ENCODE data around the gene C16orf87. TPM values are rescaled to one million over a fixed set of nuclear protein-coding genes. Genes with fewer than 3 reads are reported as not detected.
A peak's percentile ranks its signal among the peaks of the same experiment; 100 is the strongest.

Gene C16orf87
- total and polyA plus RNA-seq, 9 of the 15 experiments (the other 6 are each of a cell fraction or from before 2014, with no cell fraction given) = 7.8 to 16.7 (median 10.5) TPM

DNA sequence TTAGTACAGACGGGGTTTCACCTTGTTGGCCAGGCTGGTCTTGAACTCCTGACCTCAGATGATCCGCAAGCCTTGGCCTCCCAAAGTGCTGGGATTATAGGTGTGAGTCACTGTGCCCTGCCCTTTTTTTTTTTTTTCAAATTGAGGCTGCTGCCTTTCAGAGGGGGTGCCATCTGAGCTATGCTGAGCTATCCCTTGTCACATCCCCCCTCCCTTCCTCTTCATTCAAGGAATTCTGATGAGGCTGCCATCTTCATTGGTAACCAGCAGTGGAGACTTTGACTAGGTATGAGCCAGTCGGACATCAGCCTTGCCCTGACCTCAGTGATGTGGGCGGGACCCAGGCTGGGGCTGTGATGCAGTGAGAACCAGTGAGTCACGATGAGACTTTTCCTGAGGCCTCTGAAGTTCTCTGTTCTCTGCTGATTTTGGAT lies 28.8 kb upstream of the C16orf87 start (continued):
- TF ChIP-seq, protein P1, sequence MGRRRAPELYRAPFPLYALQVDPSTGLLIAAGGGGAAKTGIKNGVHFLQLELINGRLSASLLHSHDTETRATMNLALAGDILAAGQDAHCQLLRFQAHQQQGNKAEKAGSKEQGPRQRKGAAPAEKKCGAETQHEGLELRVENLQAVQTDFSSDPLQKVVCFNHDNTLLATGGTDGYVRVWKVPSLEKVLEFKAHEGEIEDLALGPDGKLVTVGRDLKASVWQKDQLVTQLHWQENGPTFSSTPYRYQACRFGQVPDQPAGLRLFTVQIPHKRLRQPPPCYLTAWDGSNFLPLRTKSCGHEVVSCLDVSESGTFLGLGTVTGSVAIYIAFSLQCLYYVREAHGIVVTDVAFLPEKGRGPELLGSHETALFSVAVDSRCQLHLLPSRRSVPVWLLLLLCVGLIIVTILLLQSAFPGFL (CRISPR knock-in tag; IDR thresholded peaks at IDR 0.05) = no peak
- no peak for TF ChIP-seq SIN3B (IDR thresholded peaks at IDR 0.05; ENCODE audit: low read depth)
- no peak for TF ChIP-seq PML (IDR thresholded peaks at IDR 0.05; ENCODE audit: low read length)
- TF ChIP-seq U2AF2 (optimal IDR thresholded peaks at IDR 0.05; ENCODE audit: low read depth, low read length) = no peak
- TF ChIP-seq, protein P2, sequence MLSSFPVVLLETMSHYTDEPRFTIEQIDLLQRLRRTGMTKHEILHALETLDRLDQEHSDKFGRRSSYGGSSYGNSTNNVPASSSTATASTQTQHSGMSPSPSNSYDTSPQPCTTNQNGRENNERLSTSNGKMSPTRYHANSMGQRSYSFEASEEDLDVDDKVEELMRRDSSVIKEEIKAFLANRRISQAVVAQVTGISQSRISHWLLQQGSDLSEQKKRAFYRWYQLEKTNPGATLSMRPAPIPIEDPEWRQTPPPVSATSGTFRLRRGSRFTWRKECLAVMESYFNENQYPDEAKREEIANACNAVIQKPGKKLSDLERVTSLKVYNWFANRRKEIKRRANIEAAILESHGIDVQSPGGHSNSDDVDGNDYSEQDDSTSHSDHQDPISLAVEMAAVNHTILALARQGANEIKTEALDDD (IDR thresholded peaks at IDR 0.05) = peak; percentile 70; the same call in 1 of the 2 replicates
- TF ChIP-seq, protein P3, sequence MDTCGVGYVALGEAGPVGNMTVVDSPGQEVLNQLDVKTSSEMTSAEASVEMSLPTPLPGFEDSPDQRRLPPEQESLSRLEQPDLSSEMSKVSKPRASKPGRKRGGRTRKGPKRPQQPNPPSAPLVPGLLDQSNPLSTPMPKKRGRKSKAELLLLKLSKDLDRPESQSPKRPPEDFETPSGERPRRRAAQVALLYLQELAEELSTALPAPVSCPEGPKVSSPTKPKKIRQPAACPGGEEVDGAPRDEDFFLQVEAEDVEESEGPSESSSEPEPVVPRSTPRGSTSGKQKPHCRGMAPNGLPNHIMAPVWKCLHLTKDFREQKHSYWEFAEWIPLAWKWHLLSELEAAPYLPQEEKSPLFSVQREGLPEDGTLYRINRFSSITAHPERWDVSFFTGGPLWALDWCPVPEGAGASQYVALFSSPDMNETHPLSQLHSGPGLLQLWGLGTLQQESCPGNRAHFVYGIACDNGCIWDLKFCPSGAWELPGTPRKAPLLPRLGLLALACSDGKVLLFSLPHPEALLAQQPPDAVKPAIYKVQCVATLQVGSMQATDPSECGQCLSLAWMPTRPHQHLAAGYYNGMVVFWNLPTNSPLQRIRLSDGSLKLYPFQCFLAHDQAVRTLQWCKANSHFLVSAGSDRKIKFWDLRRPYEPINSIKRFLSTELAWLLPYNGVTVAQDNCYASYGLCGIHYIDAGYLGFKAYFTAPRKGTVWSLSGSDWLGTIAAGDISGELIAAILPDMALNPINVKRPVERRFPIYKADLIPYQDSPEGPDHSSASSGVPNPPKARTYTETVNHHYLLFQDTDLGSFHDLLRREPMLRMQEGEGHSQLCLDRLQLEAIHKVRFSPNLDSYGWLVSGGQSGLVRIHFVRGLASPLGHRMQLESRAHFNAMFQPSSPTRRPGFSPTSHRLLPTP (IDR thresholded peaks at IDR 0.05; ENCODE audit: borderline replicate concordance, extremely low read depth, insufficient read length) = no peak
- TF ChIP-seq ERF (CRISPR knock-in tag; IDR thresholded peaks at IDR 0.05) = no peak
